Astrocyte (in vitro differentiated cells and primary cell): Measurements from ENCODE around the gene TADA2A.

Source experiments
- CTCF ChIP-seq: IDR thresholded peaks from 2 replicates; pipeline ENCODE4 v1.5.1; 2011; ENCODE audit warnings: low read depth, mild to moderate bottlenecking, inconsistent platforms, low read length, moderate library complexity; ENCODE audit not compliant: insufficient read depth
- EZH2 ChIP-seq: IDR thresholded peaks from 2 replicates; pipeline ENCODE4 v1.6.1; 2012; ENCODE audit warnings: mild to moderate bottlenecking, low read length, inconsistent platforms; ENCODE audit not compliant: insufficient read depth

GRCh38 chr17:37365589-37365988, 41.1 kb upstream of the TADA2A start:
- no peak for TF ChIP-seq CTCF
- no peak for TF ChIP-seq EZH2
